Muscle of arm (tissue), 12 donors: ENCODE results near the gene PADI2. TPM values are rescaled to one million over a fixed set of nuclear protein-coding genes. Genes with fewer than 3 reads are reported as not detected.
A peak's percentile ranks its signal among the peaks of the same experiment; 100 is the strongest.

Source experiments
- DNase-seq: peaks from one replicate; pipeline ENCODE4 v3.0.0-alpha.2; 2013
- polyA plus RNA-seq, 12 donors: library from polyadenylated mRNA; unstranded; fragments of 120-200 nt; gene quantifications; one replicate each; pipeline ENCODE4 v1.2.1, GENCODE V29; 2013; ENCODE audit not compliant: insufficient read length in 12 of 12

Gene PADI2
- polyA plus RNA-seq, 12 donors = 28.1 to 807 (median 91.2) TPM

DNA sequence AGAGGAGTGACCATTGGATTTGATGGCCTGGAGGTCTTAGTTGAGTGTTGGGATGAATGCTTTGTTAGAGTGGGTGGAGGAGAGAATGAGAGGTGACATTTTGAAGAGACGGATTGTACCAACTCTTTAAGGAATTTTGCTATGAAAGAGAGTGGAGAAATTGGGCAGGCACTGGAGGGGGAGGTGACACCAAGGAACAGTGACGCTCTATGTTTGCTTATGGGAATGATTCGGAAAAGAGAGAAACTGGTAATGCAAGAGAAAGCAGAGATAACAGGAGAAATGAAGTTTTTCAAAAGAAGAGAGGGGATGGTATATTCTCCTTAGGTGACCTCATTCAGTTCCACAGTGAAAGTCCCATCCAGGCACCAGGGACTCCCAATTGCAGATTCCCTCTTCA lies 24.5 kb upstream of the PADI2 start:
- DNase-seq = no peak

DNA sequence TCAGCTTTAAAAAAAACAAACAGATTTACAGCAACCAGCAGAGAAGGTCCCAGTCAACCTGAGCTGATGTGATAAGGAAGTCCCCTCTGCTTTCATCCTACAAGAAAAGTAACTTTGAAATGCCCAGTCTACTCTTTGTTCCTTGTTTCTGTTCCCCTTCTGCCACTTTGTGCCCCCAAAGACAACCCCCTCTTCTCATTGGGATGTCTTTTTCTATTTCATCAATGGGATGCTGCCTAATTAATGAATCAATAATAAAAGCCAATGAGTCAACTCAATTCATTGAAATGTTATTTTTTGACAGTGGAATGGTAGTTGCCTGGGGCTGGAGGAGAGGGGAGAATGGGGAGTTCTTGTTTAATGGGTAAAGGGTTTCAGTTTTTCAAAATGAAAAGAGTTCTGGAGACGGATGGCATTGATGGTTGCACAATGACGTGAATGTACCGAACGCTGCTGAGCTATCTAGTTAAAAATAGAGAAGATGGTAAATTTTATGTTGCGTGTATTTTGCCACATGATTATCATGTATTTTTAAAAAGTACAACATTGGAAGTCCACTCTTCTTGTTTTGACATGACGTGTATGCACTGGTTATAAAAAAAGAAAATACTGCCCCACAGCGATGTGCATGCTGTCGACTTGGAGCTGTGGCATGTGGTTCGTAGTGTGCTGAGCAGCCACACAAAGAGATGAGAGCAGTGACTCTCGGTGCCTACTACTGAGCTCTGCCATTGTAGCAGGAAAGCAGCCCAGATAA lies 22.4 kb upstream of the PADI2 start:
- DNase-seq = no peak

DNA sequence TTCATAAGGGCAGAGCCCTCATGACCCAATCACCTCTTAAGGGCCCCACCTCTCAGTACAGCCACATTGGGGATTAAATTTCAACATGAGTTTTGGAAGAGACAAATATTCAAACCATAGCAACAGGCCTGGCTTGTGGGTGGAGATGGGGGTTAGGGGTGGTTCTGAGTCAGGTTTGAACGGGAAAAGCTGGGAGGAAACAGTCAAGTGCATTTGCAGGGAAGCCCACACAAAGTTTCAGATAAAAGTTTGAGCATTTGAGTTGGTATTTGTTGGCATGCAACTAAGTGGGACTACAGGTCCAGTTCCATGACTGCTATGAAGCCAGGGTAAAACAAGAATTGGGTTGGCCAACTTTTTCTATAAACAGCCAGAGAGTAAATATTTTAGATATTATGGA lies 21.0 kb upstream of the PADI2 start:
- no peak for DNase-seq

DNA sequence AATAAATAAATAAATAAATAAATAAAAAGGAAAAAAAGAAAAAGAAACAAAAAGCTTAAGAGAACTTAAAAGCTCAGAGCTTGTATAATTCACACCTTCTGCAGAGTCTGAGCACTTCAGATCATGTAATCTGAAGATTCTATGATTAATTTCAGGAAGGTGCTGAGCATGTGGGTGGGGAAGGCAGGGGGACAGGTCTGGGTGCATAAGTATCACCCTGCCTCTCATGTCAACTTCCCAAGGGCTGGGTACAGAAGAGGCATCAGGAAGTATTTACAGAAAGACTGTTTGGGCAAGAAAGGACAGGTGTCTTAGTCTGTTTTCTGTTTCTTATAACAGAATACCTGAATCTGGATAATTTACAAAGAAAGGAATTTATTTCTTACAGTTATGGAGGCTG lies 20.4 kb upstream of the PADI2 start:
- no peak for DNase-seq

DNA sequence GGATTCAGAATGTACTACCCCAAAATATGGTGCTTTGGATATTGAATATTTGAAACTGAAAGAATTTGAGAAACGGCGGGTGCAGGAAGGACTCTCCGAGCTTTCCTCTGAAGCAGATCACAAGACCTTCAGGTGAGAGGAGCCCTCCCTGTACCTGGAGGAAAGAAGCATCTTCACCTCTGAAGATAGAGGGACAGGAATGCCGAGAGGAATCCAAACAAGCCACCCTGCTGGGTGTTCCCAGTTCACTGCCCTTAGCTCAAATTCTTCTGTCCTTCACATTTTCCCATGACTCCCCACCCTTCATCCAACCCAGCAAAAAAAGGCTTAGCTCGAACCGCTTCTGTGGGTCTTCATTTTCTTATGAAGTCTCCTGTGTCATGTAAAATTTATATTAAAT lies 18.2 kb upstream of the PADI2 start:
- no peak for DNase-seq

DNA sequence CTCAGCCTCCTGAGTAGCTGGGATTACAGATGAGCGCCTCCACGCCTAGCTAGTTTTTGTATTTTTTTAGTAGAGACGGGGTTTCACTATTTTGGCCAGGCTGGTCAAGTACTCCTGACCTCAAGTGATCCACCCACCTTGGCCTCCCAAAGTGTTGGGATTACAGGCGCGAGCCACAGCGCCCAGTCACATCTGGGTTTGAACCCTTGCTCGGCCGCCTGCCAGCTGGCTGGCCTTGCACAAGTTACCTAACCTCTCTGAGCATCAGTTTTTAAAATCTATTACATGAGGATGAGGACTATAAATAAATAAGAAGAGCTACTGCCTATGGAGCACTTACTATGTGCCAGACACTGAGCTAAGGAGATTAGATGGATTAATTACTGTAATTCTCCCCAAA lies 17.7 kb upstream of the PADI2 start:
- no peak for DNase-seq

DNA sequence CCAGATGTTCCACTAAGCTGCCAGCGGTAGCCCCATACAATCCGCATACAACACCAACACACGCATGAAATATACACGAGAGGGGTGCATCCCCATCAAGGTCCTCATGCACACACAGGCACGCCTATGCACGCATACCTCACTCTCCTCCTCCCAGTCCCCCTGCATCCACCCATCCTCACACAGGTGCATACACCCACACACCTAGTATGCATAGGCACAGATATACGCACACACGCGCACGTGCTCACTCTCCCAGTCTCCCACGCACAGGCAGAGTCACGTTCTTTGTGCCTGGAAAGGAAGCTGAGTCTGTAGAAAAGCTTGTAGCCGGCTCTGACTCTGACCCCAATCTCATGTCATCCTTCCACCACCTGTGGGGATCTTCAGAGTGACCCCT lies 16.9 kb upstream of the PADI2 start:
- no peak for DNase-seq

DNA sequence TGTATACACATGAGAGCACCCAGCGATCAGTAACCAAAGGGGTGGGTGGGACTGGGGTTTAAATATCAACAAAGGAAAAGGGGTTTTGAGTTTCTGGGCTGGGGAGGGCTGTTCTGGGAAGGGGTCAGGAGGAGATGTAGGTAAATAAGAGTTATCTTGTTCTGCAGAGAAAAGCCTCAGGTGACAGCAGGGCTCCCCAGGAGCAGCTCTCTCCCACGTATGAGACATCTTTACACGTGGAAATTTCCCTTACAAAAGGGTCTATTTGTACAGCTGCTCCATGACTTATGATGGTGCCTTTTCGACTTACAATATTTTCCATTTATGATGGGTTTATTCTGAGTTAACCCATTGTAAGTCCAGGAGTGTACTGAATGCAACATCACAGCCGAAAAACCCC lies 16.3 kb upstream of the PADI2 start:
- no peak for DNase-seq

DNA sequence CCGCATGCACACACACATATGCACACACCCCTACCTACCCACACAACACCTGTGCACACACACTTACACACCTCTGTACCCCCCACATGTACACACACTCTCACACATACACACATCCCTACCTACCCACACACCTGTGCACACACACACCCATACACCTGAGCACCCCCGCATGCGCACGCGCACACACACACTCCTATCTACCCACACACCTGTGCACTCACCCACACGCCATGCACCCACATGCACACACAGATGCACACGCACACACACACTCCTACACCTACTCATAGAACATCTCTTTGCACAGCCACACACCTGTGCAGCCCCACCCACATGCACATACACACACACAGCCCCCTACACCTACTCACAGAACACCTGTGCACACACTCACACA lies 15.5 kb upstream of the PADI2 start:
- no peak for DNase-seq

DNA sequence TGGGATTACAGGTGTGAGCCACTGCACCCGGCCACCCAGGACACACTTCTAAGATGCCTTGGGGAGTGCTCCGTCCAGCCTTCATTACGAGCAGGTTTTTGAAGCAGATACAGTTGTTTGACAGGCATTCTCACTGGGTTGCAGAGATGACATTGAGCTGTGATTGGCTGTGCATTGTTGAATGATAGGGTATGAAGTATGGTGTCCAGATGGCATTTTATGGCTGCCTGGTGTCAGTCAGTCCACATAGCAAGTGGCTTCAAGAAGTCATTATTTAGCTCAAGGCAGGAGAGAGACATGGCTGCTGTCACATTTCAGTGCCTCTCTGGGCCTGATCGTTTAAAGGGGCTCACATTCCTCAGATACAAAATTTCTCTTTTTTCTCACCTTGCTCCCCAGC lies 14.8 kb upstream of the PADI2 start:
- DNase-seq = no peak

DNA sequence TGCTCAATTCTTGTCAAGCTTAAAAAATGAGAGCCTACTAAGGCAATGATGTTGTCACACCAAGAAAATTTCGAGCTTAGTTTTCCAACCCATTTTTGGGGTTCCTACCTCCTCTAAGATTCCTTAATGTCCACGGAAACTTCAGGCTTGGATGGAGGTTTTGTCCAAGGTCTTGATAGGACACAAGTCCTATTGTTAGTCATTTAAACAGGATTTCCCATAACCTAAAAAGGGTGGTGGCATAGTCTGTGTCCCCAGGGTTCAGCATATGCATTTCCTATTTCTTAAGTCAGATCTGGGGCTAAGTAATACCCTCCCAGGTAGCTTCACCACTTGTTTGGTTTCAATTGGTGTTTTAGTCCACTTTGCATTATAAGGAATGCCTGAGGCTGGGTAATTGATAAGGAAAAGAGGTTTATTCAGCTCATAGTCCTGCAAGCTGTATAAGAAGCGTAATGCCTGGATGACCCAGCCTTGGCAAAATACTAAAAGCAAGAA lies 10.9 kb upstream of the PADI2 start:
- no peak for DNase-seq

DNA sequence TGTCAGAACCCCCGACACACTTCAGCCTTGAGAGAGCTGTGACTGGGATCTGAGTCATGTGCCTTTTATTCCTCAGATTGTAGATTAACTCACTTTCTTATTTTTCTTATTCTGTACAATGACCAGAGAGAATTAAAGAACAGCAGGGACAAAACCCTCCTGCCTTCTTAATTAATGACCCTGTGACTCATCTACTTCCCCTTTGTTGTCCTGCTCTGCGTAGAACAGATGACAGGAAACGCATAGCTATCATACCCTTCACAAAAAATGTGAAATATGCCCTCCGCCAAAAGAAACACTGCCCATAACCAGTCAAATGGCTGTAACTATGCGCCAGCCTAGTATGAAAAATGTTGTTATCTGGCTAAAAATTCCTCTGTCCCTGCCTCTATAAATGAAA lies 9.1 kb upstream of the PADI2 start:
- no peak for DNase-seq

DNA sequence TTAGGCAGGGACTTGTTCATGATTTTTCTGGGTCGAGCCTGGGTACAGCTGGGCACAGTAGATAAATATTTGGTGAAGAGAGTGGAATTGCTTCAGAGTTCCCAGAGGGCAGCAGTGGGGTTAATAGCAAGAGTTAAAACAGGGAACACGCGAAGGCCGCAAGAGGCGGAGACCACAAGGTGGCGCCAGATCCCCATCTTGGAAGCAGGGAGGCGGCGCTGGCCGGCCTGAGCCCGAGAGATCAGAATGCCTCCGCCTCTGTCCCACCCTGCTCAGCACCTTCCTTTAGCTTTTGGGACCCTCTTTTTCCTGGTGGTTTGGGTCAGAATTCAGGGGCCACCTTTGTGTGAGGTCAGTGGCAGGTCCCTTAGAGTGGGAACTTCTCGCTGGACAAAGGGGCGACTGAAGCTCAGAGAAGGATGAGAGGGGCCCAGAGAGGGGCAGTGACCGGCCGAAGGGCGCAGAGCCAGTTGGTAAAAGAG lies 6.5 kb upstream of the PADI2 start:
- peak; percentile 84 for DNase-seq

DNA sequence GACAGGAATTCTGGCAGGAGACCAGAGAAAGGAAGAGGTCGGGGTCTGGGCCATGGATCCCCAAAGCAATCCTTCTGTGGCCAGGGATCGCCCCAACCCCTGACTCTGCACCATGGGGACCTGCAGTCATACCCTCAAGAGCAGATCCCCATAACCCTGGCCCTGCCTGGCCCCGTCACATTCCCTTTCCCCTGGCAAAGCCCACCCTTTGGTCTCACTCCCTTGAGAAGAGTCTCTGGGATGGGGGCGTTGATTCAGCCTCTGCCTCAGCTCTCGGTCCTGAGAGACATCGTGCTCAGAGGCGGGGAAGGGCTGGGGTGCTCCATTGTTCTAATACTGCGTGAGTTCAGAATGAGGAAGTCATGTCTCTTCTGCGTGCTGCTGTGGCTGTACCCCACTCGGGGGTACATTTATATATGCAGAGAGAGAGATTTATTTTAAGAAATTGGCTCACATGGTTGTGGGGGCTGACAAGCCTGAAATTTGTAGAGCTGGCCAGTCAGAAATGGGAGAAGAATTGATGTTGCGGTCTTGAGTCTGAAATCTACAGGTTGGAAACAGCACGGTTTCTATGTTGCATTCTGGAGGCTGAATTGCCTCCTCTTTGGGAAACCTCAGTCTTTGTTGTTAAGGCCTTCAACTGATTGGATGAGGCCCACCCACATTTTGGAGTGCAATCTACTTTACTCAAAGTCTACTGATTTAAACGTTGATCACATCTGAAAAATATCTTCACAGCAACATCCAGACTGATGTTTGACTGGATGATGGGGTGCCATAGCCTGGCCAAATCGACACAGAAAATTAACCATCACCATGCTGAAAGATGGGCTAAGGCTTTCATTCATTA lies 4.2 kb upstream of the PADI2 start:
- no peak for DNase-seq

DNA sequence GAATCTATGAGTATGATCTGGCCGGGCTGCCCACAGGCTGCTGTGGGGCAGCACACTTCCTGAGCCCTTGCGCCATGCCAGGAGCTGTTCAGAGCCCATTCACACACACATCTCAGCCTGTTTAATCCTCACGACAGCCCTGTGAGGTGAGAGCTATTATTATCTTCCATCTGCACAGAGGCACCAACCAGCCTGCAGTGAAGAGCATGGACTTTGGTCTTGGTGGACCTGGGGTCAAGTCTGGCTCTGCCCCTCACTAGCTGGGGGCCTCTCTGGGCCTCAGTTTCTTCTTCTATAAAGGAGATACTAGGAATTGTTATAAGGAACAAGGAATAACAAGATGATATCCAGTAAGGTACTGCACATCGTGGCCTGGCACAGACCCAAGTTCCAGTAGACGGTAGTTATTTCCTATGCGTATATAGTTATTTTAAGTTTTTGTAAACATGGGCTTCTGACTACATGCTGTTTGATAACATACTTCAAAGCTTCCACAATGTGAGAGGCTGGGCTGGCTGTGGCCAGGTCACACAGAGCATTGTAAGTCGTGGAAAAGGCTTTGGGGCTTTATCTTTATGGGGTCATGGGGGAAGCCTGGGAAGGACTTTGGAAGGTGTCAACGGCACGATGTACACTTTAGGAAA lies 3.4 kb upstream of the PADI2 start:
- no peak for DNase-seq

DNA sequence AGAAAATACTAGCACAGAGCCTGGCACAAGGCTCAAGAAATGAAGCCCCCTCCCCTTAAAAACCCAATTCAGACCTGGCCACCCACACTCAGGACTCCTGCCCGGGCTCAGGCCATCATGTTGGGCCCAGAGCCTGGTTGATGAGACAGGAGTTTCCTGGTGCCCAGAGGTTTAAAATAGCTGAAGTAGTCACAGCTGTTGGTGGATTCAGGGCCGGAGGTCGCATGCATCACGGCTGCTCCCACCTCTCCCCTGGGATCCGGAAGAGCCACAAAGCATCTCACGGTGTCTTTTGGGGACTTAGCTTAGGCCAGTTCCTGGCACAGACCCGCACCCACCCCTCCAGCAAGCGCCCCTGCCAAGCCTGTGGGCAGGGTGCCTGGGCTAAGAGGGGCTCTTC lies 2.6 kb upstream of the PADI2 start:
- no peak for DNase-seq

DNA sequence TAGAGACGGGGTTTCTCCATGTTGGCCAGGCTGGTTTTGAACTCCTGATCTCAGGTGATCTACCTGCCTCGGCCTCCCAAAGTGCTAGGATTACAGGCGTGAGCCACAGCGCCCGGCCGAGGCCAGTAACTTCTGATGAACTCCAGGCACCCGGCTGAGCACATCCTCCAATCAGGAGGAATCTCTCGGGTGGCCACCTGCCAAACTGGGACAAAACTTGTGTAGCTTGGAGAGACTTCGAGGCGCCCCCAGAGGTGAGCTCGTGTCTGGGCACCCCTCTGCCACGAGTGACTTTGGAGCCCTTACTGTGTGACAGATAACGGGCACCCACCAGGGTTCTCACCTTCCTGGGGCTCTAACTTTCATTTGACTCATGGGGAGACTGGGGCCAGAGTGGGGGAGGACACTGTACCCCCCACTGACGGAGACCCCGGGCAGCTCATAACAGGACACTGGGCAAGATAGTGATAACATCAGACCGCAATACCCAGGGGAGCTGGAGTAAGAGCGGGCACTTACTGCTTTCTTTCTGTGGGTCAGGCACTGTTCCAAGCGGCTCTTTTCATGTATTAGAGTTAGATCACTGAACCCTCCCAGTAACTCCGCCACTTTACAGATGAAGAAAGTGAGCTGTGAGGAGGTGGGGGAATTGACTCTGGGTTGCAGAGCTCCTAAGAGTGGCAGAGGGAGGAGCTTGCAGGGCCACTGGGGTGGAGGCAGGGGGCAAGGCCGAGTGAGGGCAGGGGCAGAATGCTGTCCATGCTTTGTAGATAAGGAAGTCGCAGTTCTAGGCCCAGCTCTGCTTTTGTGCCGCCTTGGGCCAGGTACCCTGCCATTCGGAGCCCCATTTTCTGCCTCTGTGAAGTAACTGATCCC lies 1.9 kb upstream of the PADI2 start:
- DNase-seq = no peak

DNA sequence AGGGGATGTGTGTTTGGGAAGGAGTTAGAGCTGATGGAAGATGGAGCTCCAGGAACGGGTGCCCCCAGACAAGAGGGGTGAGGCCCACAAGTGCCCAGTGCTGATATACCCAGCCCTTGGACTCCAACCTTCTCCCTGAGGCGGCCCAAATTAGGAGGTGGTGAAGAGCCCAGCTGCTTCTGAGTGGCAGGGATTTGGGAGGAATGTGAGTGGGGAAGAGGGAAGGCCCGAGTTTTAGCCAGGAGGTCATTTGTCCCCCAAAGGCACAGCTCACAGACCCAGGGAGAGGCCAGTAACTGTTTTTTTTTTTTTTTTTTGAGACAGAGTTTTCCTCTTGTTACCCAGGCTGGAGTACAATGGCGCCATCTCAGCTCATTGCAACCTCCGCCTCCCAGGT lies 1.2 kb upstream of the PADI2 start:
- no peak for DNase-seq

DNA sequence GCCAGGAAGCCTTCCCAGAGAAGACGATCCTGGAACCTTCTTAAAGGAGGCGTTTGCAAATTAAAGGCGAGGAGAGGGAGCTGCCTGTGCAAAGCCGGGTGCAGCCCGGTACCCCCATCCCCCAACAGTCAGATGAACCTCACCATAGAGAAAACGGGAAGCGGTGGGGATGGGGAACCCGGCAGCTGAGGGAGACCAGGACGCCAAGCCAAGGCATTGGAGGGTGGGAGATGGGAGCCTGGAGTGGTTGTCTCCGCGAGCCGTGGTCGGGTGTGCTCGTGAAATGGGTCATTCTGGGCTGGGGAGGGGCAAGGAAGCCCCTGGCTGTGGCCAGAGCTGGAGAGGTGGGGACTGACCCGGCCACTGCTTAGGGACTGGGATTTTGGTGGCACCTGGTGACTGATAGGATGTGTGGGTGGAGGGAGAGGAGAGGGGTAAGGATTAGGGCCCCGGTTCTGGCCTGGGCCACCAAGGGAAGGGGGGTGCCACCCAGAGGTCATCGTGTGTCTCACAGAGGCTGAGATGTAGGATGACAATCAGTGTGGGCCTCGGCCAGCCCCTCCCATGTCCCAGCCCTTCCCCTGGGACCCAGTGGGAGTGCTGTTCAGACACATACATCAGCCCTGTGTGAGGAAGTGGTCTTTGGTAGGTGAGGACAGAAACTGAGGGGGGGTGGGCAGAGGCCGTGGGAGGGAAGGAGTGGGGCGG lies 676 bp upstream of the PADI2 start:
- no peak for DNase-seq

DNA sequence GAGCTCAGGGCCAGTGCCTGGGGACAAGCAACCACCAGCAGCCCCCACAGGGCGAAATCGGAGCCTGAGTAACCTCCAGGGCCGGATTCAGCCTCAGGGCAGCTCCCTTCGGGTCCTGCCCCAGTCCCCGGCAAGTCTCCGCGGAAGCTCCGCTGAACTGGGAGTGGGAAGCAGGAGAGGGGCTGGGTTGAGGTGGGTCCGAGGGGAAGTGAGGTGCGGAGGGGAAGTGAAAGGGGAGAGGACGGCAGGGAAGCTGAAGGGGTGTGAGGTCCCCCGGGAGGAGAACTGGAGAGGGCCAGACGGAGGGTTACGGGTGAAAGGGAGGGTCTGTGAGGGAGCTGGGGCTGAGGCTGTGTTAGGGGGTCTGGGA lies 560 bp downstream of the PADI2 start:
- no peak for DNase-seq

DNA sequence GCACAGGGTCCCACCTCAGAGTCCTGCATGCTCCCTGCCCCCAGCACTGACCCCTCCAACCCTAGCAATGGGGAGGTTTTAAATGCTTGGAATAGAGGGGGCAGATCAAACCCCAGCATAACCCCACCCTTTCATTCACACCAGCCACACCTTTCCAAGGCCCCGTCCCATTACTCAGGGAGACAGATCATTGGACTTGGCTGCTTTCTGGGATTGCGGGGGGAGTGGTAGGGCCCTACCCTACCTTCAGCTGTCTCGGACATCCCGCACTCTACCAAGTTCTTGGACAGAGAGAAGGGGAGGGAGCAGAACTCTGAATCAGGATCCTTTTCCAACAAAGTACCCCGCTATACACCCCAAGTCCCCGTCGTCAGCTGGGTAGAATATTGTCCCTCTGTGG lies 983 bp downstream of the PADI2 start:
- DNase-seq = no peak
